Transverse colon (tissue), 4 donors: ENCODE data around the gene VPS13D. TPM values are rescaled to one million over a fixed set of nuclear protein-coding genes. Genes with fewer than 3 reads are reported as not detected.

ENCODE experiments used
- DNase-seq: peaks from one replicate; pipeline ENCODE4 v3.0.0-alpha.2; 2019
- H3K27ac ChIP-seq, 4 donors: fragments of 200-600 bp; sonication (generic); 2 replicates each; pipeline ENCODE4 v1.5.1; 2016 to 2018; ENCODE audit warnings: inconsistent platforms in 4 of 4
- H3K27me3 ChIP-seq: fragments of 200-600 bp; sonication (generic); 2 replicates; pipeline ENCODE4 v1.5.1; 2017; ENCODE audit warnings: inconsistent platforms
- H3K36me3 ChIP-seq, 4 donors: fragments of 200-600 bp; sonication (generic); 2 replicates each; pipeline ENCODE4 v1.5.1; 2017 to 2019; ENCODE audit warnings: inconsistent platforms in 4 of 4
- H3K4me1 ChIP-seq, 4 donors: fragments of 200-600 bp; sonication (generic); 2 replicates each; pipeline ENCODE4 v1.5.1; 2017 to 2020; ENCODE audit warnings: inconsistent platforms in 4 of 4
- H3K4me3 ChIP-seq, 4 donors: fragments of 200-600 bp; sonication (generic); 1 replicate in 1 of 4; 2 replicates in 3 of 4; pipeline versions ENCODE4 v1.5.1 to v1.6.1; 2017 to 2019; ENCODE audit warnings: inconsistent platforms in 4 of 4
- H3K9me3 ChIP-seq, 2 donors: fragments of 200-600 bp; sonication (generic); 2 replicates each; pipeline ENCODE4 v1.5.1; 2017 to 2019; ENCODE audit warnings: inconsistent platforms in 2 of 2
- EP300 ChIP-seq: sonication (generic); formaldehyde crosslinking; IDR thresholded peaks from one replicate; pipeline ENCODE4 v1.6.1; 2017; ENCODE audit warnings: antibody characterized with exemption, low read depth
- POLR2A ChIP-seq: fragments of 450-650 bp; IDR thresholded peaks from one replicate; pipeline ENCODE4 v1.6.1; 2016; ENCODE audit warnings: antibody characterized with exemption, mild to moderate bottlenecking, moderate library complexity
- POLR2AphosphoS5 ChIP-seq, 3 donors: sonication (generic); formaldehyde crosslinking; IDR thresholded peaks; one replicate each; pipeline ENCODE4 v1.6.1; 2016; ENCODE audit warnings: antibody characterized with exemption in 3 of 3
- WGBS, 2 donors: methylation state at CpG; one replicate each; pipeline ENCODE4 v1.1.5; 2018; ENCODE audit warnings: low coverage in 1 of 2; 5-methylcytosine and 5-hydroxymethylcytosine counted together
- in situ Hi-C, 4 donors: fragments of 200-750 bp; cut with MboI; loops; one replicate each; pipeline versions ENCODE4 v1.15.0 to v1.15.1; 2017; ENCODE audit warnings: low sequenced_read_pairs in 3 of 4, low pct_ligation_motif_present in 1 of 4, low pct_unique_long_range_greater_than_20kb in 1 of 4
- intact Hi-C: fragments of 100-400 bp; cut with DNase I; formaldehyde crosslinking; loops from one replicate; pipeline ENCODE4 v1.15.1; 2023; ENCODE audit warnings: low total_unique reads
- total RNA-seq, 4 donors: library from RNA; depleted of rRNA; stranded (reverse); fragments of >200 nt; gene quantifications; one replicate each; pipeline ENCODE4 v1.1.0, GENCODE V29; 2016
- TF ChIP-seq, protein P1 (sequence below), 5 experiments: fragments of 200-600 bp in 3 of 5; fragments of 450-650 bp in 2 of 5; sonication (generic) in 3 of 5; IDR thresholded peaks; 1 replicate in 2 of 5; 2 replicates in 3 of 5; pipeline ENCODE4 v1.5.1; 2016 to 2017; ENCODE audit warnings: antibody characterized with exemption in 5 of 5, inconsistent platforms in 3 of 5, mild to moderate bottlenecking in 2 of 5, moderate library complexity in 1 of 5

The VPS13D gene
- total RNA-seq, 4 donors from 2014 or later = 101 to 136 (median 116) TPM

DNA sequence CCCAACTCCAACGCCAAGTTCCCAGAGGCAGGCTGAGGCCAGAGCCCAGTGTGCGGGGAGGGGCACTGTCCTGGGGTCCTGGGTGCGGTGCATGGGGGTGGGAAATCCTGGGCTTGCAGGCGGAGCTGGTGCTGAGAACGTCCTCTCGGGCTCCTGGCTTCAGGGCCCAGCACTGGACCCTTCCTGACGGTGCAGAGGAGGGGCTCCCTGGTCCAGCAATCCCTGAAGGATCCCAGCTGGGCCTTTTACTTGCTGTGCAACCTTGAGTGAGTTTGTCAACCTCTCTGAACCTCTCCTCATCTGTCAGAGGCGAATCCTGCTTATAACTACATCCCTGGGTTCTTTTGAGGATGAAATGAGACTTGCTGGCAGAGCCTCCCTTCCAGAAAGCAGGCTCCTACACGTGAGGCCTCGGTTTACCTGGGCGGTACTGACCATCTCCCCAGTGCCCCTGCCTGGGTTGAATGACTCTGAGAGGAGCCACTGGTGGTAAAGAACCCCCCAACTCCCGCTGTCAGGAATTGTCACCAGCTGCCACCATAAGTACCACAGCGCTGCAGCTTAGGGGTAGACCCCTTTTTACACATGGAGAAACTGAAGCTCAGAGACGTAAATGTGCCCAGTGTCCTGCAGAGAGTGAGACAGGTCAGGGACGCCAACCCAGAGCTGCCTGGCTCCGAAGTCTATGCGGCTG, 310.9 kb downstream of the VPS13D start:
- intact Hi-C loops (no loop called here), in situ Hi-C loops (no loop called here)
- H3K36me3 ChIP-seq = no peaks in the 10 kb centered on the region
- no peak for TF ChIP-seq POLR2AphosphoS5 (IDR thresholded peaks at IDR 0.05)
- no peak for TF ChIP-seq EP300
- no peak for TF ChIP-seq POLR2A
- TF ChIP-seq, protein P1, sequence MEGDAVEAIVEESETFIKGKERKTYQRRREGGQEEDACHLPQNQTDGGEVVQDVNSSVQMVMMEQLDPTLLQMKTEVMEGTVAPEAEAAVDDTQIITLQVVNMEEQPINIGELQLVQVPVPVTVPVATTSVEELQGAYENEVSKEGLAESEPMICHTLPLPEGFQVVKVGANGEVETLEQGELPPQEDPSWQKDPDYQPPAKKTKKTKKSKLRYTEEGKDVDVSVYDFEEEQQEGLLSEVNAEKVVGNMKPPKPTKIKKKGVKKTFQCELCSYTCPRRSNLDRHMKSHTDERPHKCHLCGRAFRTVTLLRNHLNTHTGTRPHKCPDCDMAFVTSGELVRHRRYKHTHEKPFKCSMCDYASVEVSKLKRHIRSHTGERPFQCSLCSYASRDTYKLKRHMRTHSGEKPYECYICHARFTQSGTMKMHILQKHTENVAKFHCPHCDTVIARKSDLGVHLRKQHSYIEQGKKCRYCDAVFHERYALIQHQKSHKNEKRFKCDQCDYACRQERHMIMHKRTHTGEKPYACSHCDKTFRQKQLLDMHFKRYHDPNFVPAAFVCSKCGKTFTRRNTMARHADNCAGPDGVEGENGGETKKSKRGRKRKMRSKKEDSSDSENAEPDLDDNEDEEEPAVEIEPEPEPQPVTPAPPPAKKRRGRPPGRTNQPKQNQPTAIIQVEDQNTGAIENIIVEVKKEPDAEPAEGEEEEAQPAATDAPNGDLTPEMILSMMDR (IDR thresholded peaks at IDR 0.05) = no peak
- peaks cover 8 to 28% (median 11%) of the 10 kb centered on the region in 4 donors for H3K4me1 ChIP-seq
- DNase-seq = no peak
- H3K27ac ChIP-seq = peak overlapping the region; percentile 72 to 88 (median 74)
- WGBS, 2 donors = 90% methylated on average over 17 of the region's 17 CpGs; no CpG with 5 or more reads in 1 of the 2 donors
- H3K27me3 ChIP-seq = no peaks in the 10 kb centered on the region
- no peak overlapping the region for H3K4me3 ChIP-seq
- peaks cover 0 to 2% of the 10 kb centered on the region in 2 donors for H3K9me3 ChIP-seq

DNA sequence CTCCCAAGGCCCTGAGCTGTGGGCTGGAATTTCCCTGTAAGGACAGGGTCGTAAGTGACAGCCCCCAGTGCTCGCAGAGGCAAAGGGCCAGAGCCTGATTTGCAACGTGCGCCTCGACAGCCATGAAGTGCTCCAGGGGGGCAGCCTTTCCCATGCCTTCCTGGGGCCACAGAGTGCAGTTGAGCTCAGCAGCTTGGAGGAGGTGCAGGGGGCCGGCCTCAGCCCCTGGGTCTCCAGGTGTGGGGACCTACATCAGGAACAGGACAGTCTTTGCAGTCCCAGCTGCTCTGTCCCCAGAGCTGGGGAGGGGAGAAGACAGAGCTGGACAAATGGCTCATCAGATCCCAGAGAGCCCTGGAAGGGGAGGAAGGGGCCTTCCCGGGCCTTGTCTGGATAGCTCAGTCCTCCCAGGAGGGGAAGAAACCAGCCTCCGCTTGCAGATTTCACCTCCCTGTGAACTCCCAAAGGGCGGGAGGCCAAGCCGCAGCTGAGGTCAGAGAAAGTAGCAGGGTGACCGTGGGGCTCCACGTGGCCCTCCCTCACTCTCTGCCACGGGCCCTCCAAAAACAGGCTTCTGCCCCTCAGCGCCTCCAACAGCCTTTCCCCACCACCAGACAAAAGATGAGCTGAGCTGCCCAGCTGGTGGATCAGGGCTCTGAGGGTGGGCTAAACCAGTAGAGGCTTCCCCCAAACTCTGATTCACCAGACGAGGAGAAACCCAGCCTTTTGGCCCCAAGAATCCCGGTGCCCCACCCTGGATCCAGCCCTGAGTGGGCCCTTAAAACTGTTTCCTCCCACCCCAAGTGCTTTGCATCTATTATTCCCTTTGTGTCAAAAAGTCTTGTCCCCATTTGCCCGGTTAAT, 311.7 kb downstream of the VPS13D start:
- H3K27ac ChIP-seq = peak overlapping the region; percentile 72 to 88 (median 74)
- H3K27me3 ChIP-seq = no peaks in the 10 kb centered on the region
- H3K36me3 ChIP-seq = no peaks in the 10 kb centered on the region
- intact Hi-C loops = no loop called here
- 51 to 70% methylated on average over 2 to 17 of the region's 17 CpGs for WGBS, 2 donors
- no peak overlapping the region for H3K4me3 ChIP-seq
- in situ Hi-C loops = no loop called here
- no peaks in the 10 kb centered on the region for H3K9me3 ChIP-seq
- peak; percentile 5 for DNase-seq
- no peak for TF ChIP-seq POLR2AphosphoS5 (IDR thresholded peaks at IDR 0.05)
- TF ChIP-seq, protein P1 (IDR thresholded peaks at IDR 0.05) = no peak
- no peak for TF ChIP-seq EP300
- TF ChIP-seq POLR2A = no peak
- H3K4me1 ChIP-seq = peaks cover 8 to 28% (median 11%) of the 10 kb centered on the region in 4 donors

DNA sequence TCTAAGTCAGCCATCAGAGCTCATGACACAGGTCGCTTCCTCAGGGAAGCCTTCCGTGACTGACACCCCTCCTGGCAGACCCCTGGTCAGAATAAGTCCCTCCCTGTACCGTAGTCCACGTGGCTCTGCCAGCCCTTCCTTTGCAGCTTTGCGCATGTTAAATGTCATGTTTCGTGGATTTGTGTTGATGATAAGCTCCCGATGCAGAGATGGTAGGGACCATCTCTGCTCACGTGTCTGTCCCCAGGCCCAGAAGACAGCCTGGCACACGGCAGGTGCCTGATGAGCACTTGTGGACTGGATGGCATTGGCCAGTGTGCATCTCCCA, 312.3 kb downstream of the VPS13D start:
- peak overlapping the region; percentile 72 to 88 (median 74) for H3K27ac ChIP-seq

More for the DNA sequence above, 312.3 kb downstream of the VPS13D start:
- H3K27me3 ChIP-seq = no peaks in the 10 kb centered on the region
- no peak overlapping the region for H3K4me3 ChIP-seq
- 93% methylated on average over 9 of the region's 9 CpGs; no CpG with 5 or more reads in 1 of the 2 donors for WGBS, 2 donors
- no peaks in the 10 kb centered on the region for H3K36me3 ChIP-seq
- intact Hi-C loops (no loop called here), in situ Hi-C loops (no loop called here)
- no peaks in the 10 kb centered on the region for H3K9me3 ChIP-seq
- no peak for DNase-seq
- H3K4me1 ChIP-seq = peaks cover 9 to 28% (median 12%) of the 10 kb centered on the region in 4 donors
- TF ChIP-seq POLR2AphosphoS5 (IDR thresholded peaks at IDR 0.05) (no peak), EP300 (no peak)
- TF ChIP-seq, protein P1 (IDR thresholded peaks at IDR 0.05) = no peak
